Osteoblast (primary cell): ENCODE results near the gene ACCSL. TPM values are rescaled to one million over a fixed set of nuclear protein-coding genes. Genes with fewer than 3 reads are reported as not detected.

Experiments used
- DNase-seq: peaks from one replicate; pipeline ENCODE4 v3.0.0; 2011; ENCODE audit warnings: low spot score, mixed read lengths; ENCODE audit not compliant: insufficient read length; ENCODE audit errors: missing footprints
- H2AFZ ChIP-seq: 2 replicates; pipeline ENCODE4 v1.6.0; 2011; ENCODE audit warnings: mild to moderate bottlenecking, low read length
- H3K27ac ChIP-seq: 2 replicates; pipeline ENCODE4 v1.5.1; 2011; ENCODE audit warnings: mild to moderate bottlenecking, low read depth, low read length, moderate library complexity
- H3K27me3 ChIP-seq: 2 replicates; pipeline ENCODE4 v1.6.0; 2012; ENCODE audit warnings: mild to moderate bottlenecking, control low read depth, inconsistent platforms, low read length, moderate library complexity; ENCODE audit not compliant: insufficient read depth
- H3K36me3 ChIP-seq: 2 replicates; pipeline ENCODE4 v1.5.1; 2011; ENCODE audit warnings: mild to moderate bottlenecking, low read length, control low read depth, moderate library complexity; ENCODE audit not compliant: insufficient read depth
- H3K4me1 ChIP-seq: 2 replicates; pipeline ENCODE4 v1.5.1; 2011; ENCODE audit warnings: mild to moderate bottlenecking, low read length, control low read depth, moderate library complexity; ENCODE audit not compliant: insufficient read depth
- H3K4me2 ChIP-seq: 2 replicates; pipeline ENCODE4 v1.6.0; 2011; ENCODE audit warnings: mild to moderate bottlenecking, low read length; ENCODE audit not compliant: insufficient read depth
- H3K4me3 ChIP-seq: fragments of 200-600 bp; sonication (generic); 3 replicates; pipeline ENCODE4 v1.5.1; 2012; ENCODE audit warnings: mild to moderate bottlenecking, low read length, inconsistent platforms; ENCODE audit not compliant: insufficient read depth
- H3K79me2 ChIP-seq: 2 replicates; pipeline ENCODE4 v1.6.0; 2012; ENCODE audit warnings: mild to moderate bottlenecking, low read length, control low read depth, inconsistent platforms; ENCODE audit not compliant: insufficient read depth
- H3K9me3 ChIP-seq: 2 replicates; pipeline ENCODE4 v1.5.1; 2011; ENCODE audit warnings: low read depth, low read length, control low read depth
- H4K20me1 ChIP-seq: 2 replicates; pipeline ENCODE4 v1.6.0; 2012; ENCODE audit warnings: mild to moderate bottlenecking, low read length, control low read depth; ENCODE audit not compliant: insufficient read depth
- total RNA-seq: library from RNA; depleted of rRNA; stranded (reverse); fragments of >200 nt; gene quantifications from 2 replicates; pipeline ENCODE4 v1.2.3, GENCODE V29; 2012
- TF ChIP-seq, protein P1 (sequence below): IDR thresholded peaks from 2 replicates; pipeline ENCODE4 v1.5.1; 2011; ENCODE audit warnings: mild to moderate bottlenecking, low read depth, low read length, moderate library complexity; ENCODE audit errors: extremely low read depth

ACCSL gene
- total RNA-seq, 1 donor: not detected

GRCh38 chr11:44108260-44108659, 60.5 kb downstream of the ACCSL start:
- H4K20me1 ChIP-seq: peaks cover 37% of the 10 kb centered on the region
- no peaks in the 10 kb centered on the region for H3K9me3 ChIP-seq
- H3K27me3 ChIP-seq: no peaks in the 10 kb centered on the region
- TF ChIP-seq, protein P1, sequence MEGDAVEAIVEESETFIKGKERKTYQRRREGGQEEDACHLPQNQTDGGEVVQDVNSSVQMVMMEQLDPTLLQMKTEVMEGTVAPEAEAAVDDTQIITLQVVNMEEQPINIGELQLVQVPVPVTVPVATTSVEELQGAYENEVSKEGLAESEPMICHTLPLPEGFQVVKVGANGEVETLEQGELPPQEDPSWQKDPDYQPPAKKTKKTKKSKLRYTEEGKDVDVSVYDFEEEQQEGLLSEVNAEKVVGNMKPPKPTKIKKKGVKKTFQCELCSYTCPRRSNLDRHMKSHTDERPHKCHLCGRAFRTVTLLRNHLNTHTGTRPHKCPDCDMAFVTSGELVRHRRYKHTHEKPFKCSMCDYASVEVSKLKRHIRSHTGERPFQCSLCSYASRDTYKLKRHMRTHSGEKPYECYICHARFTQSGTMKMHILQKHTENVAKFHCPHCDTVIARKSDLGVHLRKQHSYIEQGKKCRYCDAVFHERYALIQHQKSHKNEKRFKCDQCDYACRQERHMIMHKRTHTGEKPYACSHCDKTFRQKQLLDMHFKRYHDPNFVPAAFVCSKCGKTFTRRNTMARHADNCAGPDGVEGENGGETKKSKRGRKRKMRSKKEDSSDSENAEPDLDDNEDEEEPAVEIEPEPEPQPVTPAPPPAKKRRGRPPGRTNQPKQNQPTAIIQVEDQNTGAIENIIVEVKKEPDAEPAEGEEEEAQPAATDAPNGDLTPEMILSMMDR: no peak
- H3K4me2 ChIP-seq: no peak overlapping the region
- H3K4me1 ChIP-seq: peaks cover 18% of the 10 kb centered on the region
- no peak overlapping the region for H3K27ac ChIP-seq
- H3K4me3 ChIP-seq: no peak overlapping the region
- peaks cover 32% of the 10 kb centered on the region for H3K36me3 ChIP-seq
- no peak for DNase-seq
- no peak overlapping the region for H2AFZ ChIP-seq
- peaks cover 22% of the 10 kb centered on the region for H3K79me2 ChIP-seq

Other genes with a start within 250 kb of the ACCSL start
- 47.8 and 53.9 TPM in 2 replicates for gene ALKBH3, start 167.2 kb upstream of the ACCSL start, total RNA-seq
- 9.7 and 20.6 TPM in 2 replicates for gene C11orf96, start 105.3 kb upstream of the ACCSL start, total RNA-seq
- 21.0 and 27.1 TPM in 2 replicates for gene ACCS, start 18.3 kb downstream of the ACCSL start, total RNA-seq
- gene EXT2, start 47.7 kb downstream of the ACCSL start, total RNA-seq: 174 and 194 TPM in 2 replicates